LHCN-M2 (cell line): ENCODE measurements around the gene CRABP2. TPM values are rescaled to one million over a fixed set of nuclear protein-coding genes. Genes with fewer than 3 reads are reported as not detected.

ENCODE experiments used
- DNase-seq: peaks from one replicate; pipeline ENCODE4 v3.0.0-alpha.2; 2012; ENCODE audit warnings: low read depth
- total RNA-seq: library from RNA; depleted of rRNA; stranded (reverse); fragments of >200 nt; gene quantifications from 2 replicates; pipeline ENCODE4 v1.2.3, GENCODE V29; 2014

The CRABP2 gene
- total RNA-seq, 1 experiment from 2014 or later: 2.2 TPM

DNA sequence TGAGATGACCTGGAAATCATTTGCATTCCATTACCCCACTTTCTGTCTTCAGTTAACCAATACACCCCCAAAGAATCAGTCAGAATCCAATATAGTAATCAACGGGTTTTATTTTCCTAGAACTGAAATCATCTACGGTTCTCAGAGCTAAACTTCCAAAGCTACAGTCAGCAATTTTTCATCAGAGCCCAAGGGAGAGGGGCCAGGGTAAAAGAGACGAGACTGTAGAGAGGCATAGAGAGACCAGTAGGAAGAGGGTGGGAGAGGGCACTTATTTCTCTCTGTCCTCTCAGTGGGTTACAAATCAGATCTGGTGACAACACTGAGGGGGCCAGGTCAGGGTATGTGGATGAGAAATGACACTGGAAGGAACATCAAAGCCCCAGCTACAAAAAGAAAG is 36.6 kb upstream of the CRABP2 start:
- DNase-seq: no peak

DNA sequence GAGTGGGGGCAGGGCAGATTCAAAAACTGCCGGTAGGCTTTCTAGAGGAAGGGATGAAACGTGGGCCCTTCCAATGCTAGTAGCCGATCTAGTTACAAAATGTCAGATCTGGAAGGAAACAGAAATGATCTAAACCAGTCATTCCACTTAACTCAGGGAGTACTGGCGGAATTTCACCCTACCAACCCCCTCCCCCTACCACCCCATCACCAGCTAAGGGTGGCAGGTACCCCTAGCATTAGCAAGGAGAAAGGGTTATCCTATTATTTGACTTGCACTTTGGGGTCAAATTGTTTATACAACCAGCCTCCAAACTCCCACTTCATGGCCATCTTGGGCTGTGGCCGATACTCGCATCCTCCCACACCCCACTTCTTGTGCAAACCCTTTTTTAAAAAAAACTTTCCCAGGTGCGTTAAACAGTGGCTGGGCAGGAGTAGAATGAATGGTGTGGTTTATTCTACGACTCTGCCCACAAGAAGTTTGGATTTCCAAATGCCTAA is 36.1 kb upstream of the CRABP2 start:
- no peak for DNase-seq

DNA sequence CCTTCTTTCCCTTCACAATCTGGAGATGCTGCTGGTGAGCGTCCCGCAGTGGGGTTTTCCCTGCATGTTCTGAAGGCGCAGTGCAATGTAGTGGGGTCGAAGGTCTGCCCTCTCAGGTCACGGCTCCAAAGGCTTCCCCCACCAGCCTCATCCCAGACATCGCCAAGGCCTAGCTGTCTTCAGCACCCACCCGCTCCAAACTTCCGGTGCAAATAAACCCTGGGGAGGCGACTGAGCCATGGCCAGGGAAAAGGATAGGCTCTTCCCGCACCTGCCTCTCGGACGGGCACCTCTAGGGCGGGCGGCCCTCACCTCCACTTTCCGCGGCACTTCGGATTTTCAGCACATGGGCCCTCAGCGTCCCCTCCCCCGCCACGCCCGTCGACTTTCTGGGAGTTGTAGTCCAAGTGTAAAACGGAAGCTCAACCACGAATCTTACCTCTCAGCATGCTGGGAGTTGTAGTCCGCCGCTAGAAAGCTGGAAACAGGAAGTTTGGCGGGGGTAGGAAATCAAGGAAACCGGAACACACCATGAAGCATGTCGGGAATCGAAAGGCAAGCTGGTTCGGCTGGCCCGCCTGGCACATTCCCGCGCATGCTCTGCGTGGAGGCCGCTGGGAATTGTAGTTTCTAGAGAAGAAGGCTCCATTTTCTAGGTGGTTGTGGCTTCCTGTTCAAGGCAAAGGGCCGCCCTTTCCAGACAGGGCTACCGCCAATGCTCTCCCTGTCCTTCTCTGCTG is 35.5 kb upstream of the CRABP2 start, which contains the start of gene MRPL24:
Gene MRPL24, minus strand, starts transcription at position 348 of the 740 bp plus-strand sequence. CDS start 2,384 bp downstream, outside the sequence.
- DNase-seq: peak; percentile 99

DNA sequence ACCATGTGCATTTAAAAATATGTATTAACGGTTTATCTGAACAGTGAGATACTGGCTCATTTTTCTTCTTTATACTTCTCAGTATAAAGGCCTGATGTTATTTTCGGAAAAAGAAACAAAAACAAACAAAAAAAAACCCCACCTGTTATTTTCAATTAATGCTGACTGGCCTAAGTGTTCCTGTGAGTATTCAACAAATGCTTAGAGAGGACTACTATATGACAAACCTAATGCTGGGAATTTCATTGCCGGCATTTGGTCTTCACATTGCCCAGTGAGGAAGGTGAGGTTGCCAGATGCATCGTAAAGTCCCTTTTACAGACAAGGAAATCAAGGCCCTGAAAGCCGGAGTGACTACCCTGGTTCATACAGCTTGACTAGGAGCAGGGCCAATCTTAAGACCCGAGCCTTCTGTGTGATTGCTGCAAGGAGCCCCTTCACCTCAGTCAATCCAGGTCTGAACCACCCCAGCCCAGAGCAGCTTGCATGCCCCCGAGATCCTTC is 34.9 kb upstream of the CRABP2 start:
- peak; percentile 31 for DNase-seq

DNA sequence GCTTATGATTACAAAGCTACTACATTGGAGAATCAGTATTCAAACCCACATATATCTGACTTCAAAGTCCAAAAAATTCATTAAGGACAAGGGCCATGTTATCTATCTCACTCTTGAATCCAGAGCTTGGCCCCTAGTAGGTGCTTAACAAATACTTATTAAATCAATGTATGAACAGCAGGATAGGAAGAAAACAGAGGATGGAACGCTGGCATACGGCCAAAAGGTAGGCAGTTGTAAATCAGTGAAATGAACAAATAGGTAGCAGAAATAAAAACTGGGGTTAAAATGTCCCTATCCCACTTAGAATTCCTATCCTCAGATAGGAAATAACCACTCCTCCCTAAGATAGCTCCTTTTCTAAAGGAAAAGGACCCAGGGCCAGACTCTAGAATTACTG is 33.5 kb upstream of the CRABP2 start:
- no peak for DNase-seq

DNA sequence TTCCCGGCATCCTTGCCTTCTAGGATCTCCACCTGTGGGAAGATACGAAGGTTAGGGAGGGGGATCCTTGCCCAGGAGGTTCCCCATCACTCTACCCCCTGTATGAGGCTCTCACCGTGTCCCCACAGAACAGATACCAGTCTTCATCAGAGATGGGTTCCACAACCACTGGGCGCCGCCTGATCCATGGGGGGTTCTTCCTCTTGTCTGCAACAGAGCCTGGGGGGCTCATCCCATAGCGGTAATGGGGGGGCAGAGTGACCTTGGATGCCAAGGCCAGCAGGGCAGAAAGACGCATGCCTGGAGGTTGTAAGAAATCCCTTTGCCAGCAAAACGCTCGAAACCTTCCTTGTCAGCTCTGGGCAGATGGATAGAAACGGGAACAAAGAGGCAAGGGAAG is 33.0 kb upstream of the CRABP2 start:
- no peak for DNase-seq

GRCh38 chr1:156733989-156734584 is 28.7 kb upstream of the CRABP2 start:
- no peak for DNase-seq

- peak; percentile 97 for DNase-seq
These were observed 23.4 kb upstream of the CRABP2 start, which contains the start of gene ISG20L2 for GRCh38 chr1:156728599-156729462. Gene ISG20L2 (minus strand): TSS chr1:156728766. CDS start chr1:156727652, 1,114 bp downstream.

GRCh38 chr1:156727926-156728598 is 22.7 kb upstream of the CRABP2 start, which contains the start of gene METTL25B:
Gene METTL25B (plus strand): TSS chr1:156728469. CDS start chr1:156729105, 636 bp downstream.
- DNase-seq: peak; percentile 77

DNA sequence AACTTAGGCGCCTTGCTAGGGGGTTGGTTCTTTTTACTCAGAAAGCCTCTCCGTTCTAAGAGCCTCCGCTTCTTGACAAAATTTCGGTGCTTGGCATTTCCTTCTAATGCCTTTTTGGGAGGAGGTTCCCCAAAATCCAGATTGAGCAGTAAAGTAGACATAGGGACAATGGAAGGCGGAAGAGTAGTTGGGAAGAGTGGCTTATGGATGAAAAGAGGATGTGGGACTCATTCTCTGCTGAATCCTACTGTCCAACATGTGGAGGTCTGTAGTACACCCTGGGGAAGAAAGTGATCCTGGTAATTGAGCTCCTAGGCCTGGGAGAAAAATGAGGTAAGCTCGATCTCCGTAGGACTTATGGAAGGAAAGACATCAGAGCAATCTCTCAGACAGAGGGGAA is 22.1 kb upstream of the CRABP2 start:
- no peak for DNase-seq

DNA sequence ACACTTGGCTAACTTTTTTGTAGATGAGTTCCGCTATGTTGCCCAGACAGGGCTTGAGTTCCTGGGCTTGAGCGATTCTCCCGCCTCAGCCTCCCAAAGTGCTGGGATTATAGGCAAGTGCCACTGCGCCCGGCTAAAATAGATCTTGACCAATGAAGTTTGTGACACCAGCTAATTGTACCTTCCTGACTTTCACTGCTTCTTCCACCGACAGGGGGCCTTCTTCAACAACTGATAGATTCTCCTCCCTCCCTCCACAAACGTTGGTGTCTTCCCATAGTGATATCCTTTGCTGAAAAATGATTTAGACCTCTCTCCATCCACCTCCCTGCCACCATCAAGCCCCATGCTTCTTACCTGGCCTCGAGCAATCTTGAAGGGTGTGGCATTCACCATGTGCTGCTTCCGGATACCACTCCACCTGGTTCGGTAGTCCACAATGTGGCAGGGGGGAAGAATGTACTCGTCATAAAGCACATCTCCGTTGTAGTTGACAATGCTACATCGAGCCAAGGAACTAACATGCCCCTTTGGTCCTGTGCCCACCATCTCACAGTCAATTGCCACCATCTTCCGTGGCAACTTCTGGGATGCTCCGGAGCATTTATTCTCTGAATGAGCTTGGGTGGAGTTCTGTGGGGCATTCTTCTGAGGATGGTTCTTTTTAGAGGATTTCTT is 21.3 kb upstream of the CRABP2 start:
- peak; percentile 69 for DNase-seq

- peak; percentile 86 for DNase-seq
These were observed 20.4 kb upstream of the CRABP2 start for GRCh38 chr1:156725683-156726280.

- no peak for DNase-seq
These were observed 16.2 kb upstream of the CRABP2 start for GRCh38 chr1:156721535-156721934.

- no peak for DNase-seq
These were observed 15.7 kb upstream of the CRABP2 start for GRCh38 chr1:156721131-156721530.

- DNase-seq: peak; percentile 17
These were observed 12.0 kb upstream of the CRABP2 start for GRCh38 chr1:156717351-156717750.

- no peak for DNase-seq
These were observed 9.4 kb upstream of the CRABP2 start for GRCh38 chr1:156714830-156715229.

- DNase-seq: no peak
These were observed 7.2 kb upstream of the CRABP2 start for GRCh38 chr1:156712626-156713025.

- no peak for DNase-seq
These were observed 5.8 kb upstream of the CRABP2 start for GRCh38 chr1:156711011-156711817.
